Chondrocyte (in vitro differentiated cells): ENCODE results near the gene ADAMTS16. TPM values are rescaled to one million over a fixed set of nuclear protein-coding genes. Genes with fewer than 3 reads are reported as not detected.

Source experiments
- DNase-seq: peaks from one replicate; pipeline ENCODE4 v3.0.0; 2021; ENCODE audit warnings: mixed read lengths, low spot score
- H3K27ac Mint-ChIP-seq: one replicate; pipeline ENCODE4 v1.8.0; 2021; ENCODE audit warnings: mild to moderate bottlenecking, moderate library complexity, mixed read lengths; ENCODE audit not compliant: unreplicated experiment
- H3K27me3 Mint-ChIP-seq: 2 replicates; pipeline ENCODE4 v1.8.0; 2021; ENCODE audit warnings: low read depth, mixed read lengths
- H3K36me3 Mint-ChIP-seq: 2 replicates; pipeline ENCODE4 v1.8.0; 2021; ENCODE audit warnings: low read depth, mixed read lengths
- H3K4me1 Mint-ChIP-seq: 2 replicates; pipeline ENCODE4 v1.8.0; 2021; ENCODE audit warnings: low read depth, mild to moderate bottlenecking, mixed read lengths
- H3K4me3 Mint-ChIP-seq: one replicate; pipeline ENCODE4 v1.8.0; 2021; ENCODE audit warnings: mild to moderate bottlenecking, moderate library complexity, mixed read lengths; ENCODE audit not compliant: unreplicated experiment
- H3K9me3 Mint-ChIP-seq: 2 replicates; pipeline ENCODE4 v1.8.0; 2021; ENCODE audit warnings: low read depth, mixed read lengths
- total RNA-seq: library from RNA; stranded (reverse); gene quantifications from 3 replicates; pipeline ENCODE4 v1.2.1, GENCODE V29; 2021
- TF ChIP-seq, protein P1 (sequence below): fragments of 200-600 bp; sonication (generic); IDR thresholded peaks from 2 replicates; pipeline ENCODE4 v1.5.0; 2021; ENCODE audit warnings: antibody characterized with exemption, mild to moderate bottlenecking, moderate library complexity

ADAMTS16 gene
- total RNA-seq, 1 donor from 2014 or later: 12.5 TPM

DNA sequence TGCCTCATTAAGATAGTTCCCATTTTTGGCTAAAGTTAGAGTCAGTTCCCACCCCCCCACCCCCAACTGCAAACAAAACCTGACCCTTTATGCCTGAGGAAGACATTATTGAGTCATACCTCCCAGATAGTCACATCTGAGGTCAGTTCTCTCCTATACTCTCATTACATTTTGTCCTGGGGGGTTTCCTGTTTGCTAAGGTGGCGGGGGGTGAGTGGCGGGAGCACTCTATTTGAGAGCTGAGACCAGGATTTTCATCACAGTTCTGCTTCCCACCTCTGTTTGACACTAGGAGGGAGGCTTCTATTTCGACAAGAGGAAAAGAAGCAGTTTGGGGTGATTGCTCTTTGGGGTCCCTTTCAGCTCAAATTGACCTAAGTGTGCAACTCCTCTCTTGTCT, 222.9 kb downstream of the ADAMTS16 start:
- H3K4me3 Mint-ChIP-seq: no peak overlapping the region
- peaks cover 28% of the 10 kb centered on the region for H3K4me1 Mint-ChIP-seq
- no peaks in the 10 kb centered on the region for H3K27me3 Mint-ChIP-seq
- no peak for DNase-seq
- H3K36me3 Mint-ChIP-seq: no peaks in the 10 kb centered on the region
- no peaks in the 10 kb centered on the region for H3K9me3 Mint-ChIP-seq
- TF ChIP-seq, protein P1, sequence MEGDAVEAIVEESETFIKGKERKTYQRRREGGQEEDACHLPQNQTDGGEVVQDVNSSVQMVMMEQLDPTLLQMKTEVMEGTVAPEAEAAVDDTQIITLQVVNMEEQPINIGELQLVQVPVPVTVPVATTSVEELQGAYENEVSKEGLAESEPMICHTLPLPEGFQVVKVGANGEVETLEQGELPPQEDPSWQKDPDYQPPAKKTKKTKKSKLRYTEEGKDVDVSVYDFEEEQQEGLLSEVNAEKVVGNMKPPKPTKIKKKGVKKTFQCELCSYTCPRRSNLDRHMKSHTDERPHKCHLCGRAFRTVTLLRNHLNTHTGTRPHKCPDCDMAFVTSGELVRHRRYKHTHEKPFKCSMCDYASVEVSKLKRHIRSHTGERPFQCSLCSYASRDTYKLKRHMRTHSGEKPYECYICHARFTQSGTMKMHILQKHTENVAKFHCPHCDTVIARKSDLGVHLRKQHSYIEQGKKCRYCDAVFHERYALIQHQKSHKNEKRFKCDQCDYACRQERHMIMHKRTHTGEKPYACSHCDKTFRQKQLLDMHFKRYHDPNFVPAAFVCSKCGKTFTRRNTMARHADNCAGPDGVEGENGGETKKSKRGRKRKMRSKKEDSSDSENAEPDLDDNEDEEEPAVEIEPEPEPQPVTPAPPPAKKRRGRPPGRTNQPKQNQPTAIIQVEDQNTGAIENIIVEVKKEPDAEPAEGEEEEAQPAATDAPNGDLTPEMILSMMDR: no peak
- H3K27ac Mint-ChIP-seq: no peak overlapping the region

DNA sequence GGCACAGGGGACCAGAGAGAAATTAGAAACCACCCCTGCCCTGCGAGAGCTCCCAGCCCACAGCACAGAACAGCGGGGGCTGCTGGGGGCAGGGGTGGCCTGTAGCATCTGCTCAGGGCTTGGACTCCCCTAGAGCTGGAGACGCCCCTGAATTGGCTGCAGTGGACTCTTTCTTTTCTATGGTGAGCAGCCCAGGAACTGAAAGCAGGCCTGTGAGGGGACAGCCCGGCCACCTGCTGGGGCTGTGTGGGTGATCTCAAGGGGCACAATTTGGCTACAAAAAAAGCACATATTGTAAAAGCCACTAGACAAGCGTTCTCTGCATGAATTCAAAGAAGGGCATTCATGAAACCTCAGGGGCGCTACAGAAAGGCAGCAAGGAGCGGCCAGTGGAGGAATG, 224.8 kb downstream of the ADAMTS16 start:
- H3K4me3 Mint-ChIP-seq: no peak overlapping the region
- DNase-seq: no peak
- no peaks in the 10 kb centered on the region for H3K27me3 Mint-ChIP-seq
- no peaks in the 10 kb centered on the region for H3K36me3 Mint-ChIP-seq
- TF ChIP-seq, protein P1: no peak
- H3K4me1 Mint-ChIP-seq: peaks cover 21% of the 10 kb centered on the region
- H3K9me3 Mint-ChIP-seq: no peaks in the 10 kb centered on the region
- no peak overlapping the region for H3K27ac Mint-ChIP-seq

DNA sequence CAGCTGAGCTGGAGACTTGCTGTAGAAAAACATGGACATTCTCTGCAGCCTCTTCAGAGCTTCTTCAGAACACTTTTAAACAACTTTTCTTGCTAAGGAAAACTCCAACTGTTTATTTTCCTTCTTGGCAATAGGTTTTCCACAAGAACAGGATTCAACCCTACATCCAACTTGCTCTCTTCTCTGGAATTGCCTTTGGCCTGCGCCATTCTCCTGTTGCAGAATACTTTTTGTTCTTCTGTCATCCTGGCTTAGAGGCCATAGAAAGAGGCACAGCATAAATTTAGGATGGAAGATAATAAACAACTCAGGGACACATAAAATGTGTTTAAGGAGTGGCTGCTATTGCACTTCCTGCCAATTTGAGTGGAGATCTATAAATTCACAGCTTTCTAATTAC, 227.6 kb downstream of the ADAMTS16 start:
- peaks cover 8% of the 10 kb centered on the region for H3K4me1 Mint-ChIP-seq
- H3K36me3 Mint-ChIP-seq: no peaks in the 10 kb centered on the region
- H3K27ac Mint-ChIP-seq: no peak overlapping the region
- no peaks in the 10 kb centered on the region for H3K9me3 Mint-ChIP-seq
- TF ChIP-seq, protein P1: no peak
- H3K4me3 Mint-ChIP-seq: no peak overlapping the region
- H3K27me3 Mint-ChIP-seq: no peaks in the 10 kb centered on the region
- DNase-seq: no peak

DNA sequence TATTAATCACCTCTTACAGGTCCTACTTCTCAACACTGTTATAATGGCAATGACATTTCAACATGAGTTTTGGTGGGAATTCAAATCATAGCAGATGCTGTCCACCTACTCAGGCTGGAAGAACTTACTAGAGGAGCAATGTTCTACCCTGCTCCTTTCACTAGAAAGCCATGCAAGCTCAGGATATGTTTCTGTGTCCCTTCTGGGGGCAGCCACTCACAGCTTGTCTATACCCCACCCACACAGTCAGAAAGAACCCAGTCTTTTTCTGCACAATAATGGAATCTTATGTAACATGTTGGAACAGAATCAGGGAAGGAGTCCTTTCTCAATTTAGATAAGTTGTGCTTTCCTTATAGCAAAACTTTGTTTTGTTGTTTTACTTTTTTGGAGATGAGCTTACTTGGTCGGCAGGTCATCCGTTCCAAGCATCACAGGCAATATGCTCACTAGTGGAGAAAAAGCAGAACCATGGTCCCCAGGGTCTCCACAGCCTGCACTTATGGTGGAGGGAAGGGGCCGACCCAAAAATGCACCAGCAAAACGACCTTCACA, 229.0 kb downstream of the ADAMTS16 start:
- no peaks in the 10 kb centered on the region for H3K27me3 Mint-ChIP-seq
- H3K36me3 Mint-ChIP-seq: no peaks in the 10 kb centered on the region
- H3K9me3 Mint-ChIP-seq: no peaks in the 10 kb centered on the region
- H3K4me3 Mint-ChIP-seq: no peak overlapping the region
- H3K27ac Mint-ChIP-seq: no peak overlapping the region
- DNase-seq: no peak
- TF ChIP-seq, protein P1: no peak
- H3K4me1 Mint-ChIP-seq: peaks cover 5% of the 10 kb centered on the region
